IMR-90 (cell line): ENCODE results near the gene DPCD.

Source experiments
- MAZ ChIP-seq: IDR thresholded peaks from 2 replicates; pipeline ENCODE4 v1.6.1; 2012; ENCODE audit warnings: low read depth, mild to moderate bottlenecking, low read length, improper control_type of control experiment, moderate library complexity, borderline replicate concordance
- NFE2L2 ChIP-seq: fragments of 150-350 bp; IDR thresholded peaks from 2 replicates; pipeline ENCODE4 v1.6.1; 2016; ENCODE audit warnings: low read depth, mild to moderate bottlenecking, low read length
- POLR2A ChIP-seq: IDR thresholded peaks from 2 replicates; pipeline ENCODE4 v1.6.1; 2012; ENCODE audit warnings: mild to moderate bottlenecking, low read depth, low read length
- RFX5 ChIP-seq: IDR thresholded peaks from 2 replicates; pipeline ENCODE4 v1.8.0; 2012; ENCODE audit warnings: low read depth, mild to moderate bottlenecking, low read length, moderate library complexity
- TF ChIP-seq, protein P1 (sequence below): conservative IDR thresholded peaks from 2 replicates; pipeline ENCODE4 v1.5.1; 2012; ENCODE audit warnings: mild to moderate bottlenecking, low read depth, low read length, improper control_type of control experiment

DNA sequence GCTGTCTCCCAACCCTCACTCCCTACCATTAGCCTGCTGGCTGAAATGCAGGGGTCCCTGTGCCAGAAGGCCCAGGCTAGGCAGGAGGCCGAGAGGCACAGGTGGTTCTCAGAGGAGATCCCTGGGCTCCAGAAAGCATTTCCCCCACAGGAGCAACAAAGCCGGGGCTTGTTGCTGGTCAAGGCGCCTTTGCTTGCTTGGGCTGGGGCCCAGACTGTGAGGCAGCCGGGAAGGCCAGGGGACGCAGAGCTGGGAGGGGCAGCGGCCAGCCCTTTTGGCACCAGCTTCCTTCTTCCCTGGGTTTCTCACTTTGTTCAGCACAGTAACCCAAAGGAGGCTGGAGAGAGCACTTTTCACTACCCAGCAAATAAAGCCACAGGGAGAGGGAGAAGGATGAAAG, 58.2 kb downstream of the DPCD start:
- TF ChIP-seq POLR2A (no peak), NFE2L2 (no peak), MAZ (no peak), RFX5 (no peak)
- TF ChIP-seq, protein P1, sequence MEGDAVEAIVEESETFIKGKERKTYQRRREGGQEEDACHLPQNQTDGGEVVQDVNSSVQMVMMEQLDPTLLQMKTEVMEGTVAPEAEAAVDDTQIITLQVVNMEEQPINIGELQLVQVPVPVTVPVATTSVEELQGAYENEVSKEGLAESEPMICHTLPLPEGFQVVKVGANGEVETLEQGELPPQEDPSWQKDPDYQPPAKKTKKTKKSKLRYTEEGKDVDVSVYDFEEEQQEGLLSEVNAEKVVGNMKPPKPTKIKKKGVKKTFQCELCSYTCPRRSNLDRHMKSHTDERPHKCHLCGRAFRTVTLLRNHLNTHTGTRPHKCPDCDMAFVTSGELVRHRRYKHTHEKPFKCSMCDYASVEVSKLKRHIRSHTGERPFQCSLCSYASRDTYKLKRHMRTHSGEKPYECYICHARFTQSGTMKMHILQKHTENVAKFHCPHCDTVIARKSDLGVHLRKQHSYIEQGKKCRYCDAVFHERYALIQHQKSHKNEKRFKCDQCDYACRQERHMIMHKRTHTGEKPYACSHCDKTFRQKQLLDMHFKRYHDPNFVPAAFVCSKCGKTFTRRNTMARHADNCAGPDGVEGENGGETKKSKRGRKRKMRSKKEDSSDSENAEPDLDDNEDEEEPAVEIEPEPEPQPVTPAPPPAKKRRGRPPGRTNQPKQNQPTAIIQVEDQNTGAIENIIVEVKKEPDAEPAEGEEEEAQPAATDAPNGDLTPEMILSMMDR = no peak
